Measurements from ENCODE around the gene N4BP2L2. TPM values are rescaled to one million over a fixed set of nuclear protein-coding genes. Genes with fewer than 3 reads are reported as not detected.

Gene N4BP2L2
- total RNA-seq, 2 experiments from 2014 or later = 171 TPM

DNA sequence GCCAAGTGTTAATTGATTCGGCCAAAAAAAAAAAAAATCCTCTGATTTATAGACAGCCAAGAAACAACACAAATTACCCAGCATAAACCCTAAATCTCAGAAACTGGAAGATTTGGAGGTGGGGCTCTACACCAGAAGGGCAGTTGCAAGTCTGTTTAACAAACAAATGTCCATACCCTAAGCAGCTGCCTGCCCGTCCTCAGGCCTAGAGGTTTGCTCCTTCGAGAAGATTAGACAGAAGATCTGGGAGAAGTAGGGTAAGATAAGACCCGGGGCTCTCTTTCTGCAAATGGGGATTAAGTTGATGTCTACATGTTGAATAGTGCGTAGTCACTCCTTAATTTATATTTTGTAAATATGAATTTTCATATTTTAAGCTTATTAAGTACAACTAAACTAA is 107.2 kb downstream of the N4BP2L2 start:
- intact Hi-C loops (cut with DNase I, micrococcal nuclease) = loop anchor here in 1 of 2 experiments (5.0 to 10.0 kb wide), 2 partner anchors 407 to 1106 kb away; no protein-coding TSS in a partner anchor
- POLR2A ChIA-PET = interaction anchor here (0.7 kb wide), 1 partner anchor 11 kb away, joined by 3 read pairs; no protein-coding TSS in a partner anchor
- peaks cover 25% of the 10 kb centered on the region for H3K36me3 Mint-ChIP-seq (ENCODE audit: low read depth)

DNA sequence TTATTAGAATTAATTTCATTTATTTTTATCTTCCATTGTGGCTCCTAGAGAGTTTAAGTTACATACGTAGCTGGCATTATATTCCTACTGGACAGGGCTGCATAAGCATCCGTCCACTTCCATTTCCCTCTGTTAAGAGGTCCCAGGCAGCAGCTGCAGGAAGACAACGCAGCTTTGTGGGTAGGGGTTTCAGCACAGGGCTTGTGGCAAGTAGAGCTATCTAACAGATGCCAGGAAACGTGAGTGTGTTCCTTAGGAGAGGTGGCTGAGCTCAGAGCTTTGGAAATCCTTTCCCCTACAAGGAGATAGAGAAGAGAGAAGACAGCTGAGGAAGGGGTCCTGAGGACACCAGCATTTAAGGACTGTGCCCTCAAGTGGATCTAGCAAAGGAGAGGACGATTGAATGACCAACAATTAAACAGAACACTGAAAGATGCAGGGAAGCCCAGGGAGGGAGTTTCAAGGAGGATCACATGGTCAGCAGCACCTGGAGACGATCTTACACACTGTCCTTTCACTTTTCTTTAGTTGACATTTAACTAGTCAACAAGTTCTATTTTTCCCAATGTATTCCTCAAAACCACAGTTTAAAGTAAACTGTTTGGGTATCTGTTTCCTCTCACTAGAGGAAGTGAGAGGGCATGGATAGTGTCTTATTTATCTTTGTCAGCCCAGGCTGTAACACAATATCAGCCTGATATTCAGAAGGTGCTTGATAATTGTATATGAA is 108.4 kb downstream of the N4BP2L2 start:
- no peak for TF ChIP-seq CTCF (IDR thresholded peaks at IDR 0.05)
- Mint-ChIP-seq H3K9me3 (no peaks in the 10 kb centered on the region), H3K4me3 (peak overlapping the region; percentile 77), H3K27me3 (no peaks in the 10 kb centered on the region), H3K4me1 (ENCODE audit: low read depth) (peaks cover 27% of the 10 kb centered on the region), H3K36me3 (ENCODE audit: low read depth) (peaks cover 29% of the 10 kb centered on the region), H3K27ac (peak overlapping the region; percentile 96)
- Histone ChIP-seq H3K4me1 (ENCODE audit: insufficient read depth, low read length) (peaks cover 28% of the 10 kb centered on the region), H3K36me3 (ENCODE audit: insufficient read depth, low read length) (no peaks in the 10 kb centered on the region), H3K4me3 (ENCODE audit: low read length) (no peak overlapping the region), H3K9me3 (ENCODE audit: control insufficient read depth in 1 of 2, insufficient read depth in 1 of 2, low read length in 2 of 2) (no peaks in the 10 kb centered on the region), H3K27ac (ENCODE audit: low read depth in 1 of 2, low read length in 2 of 2) (no peak overlapping the region), H3K27me3 (ENCODE audit: control insufficient read depth in 1 of 2, insufficient read depth in 2 of 2, low read length in 2 of 2) (no peaks in the 10 kb centered on the region)
- ChIA-PET POLR2A (no interaction called here), CTCF (no interaction called here)
- intact Hi-C loops (cut with DNase I, micrococcal nuclease) = loop anchor here in 1 of 2 experiments (5.0 to 10.0 kb wide), 2 partner anchors 405 to 1107 kb away; no protein-coding TSS in a partner anchor
- no peak for DNase-seq
- ATAC-seq (ENCODE audit: poor library complexity) = no peak

More for the DNA sequence above, 107.2 kb downstream of the N4BP2L2 start:
- H3K36me3 ChIP-seq (ENCODE audit: insufficient read depth, low read length) = peaks cover 2% of the 10 kb centered on the region
- H3K27ac ChIP-seq (ENCODE audit: low read depth in 1 of 2, low read length in 2 of 2) = no peak overlapping the region
- ATAC-seq (ENCODE audit: poor library complexity) = no peak
- peaks cover 17% of the 10 kb centered on the region for H3K4me1 ChIP-seq (ENCODE audit: insufficient read depth, low read length)
- no peak overlapping the region for H3K27ac Mint-ChIP-seq
- no peaks in the 10 kb centered on the region for H3K27me3 Mint-ChIP-seq
- no peaks in the 10 kb centered on the region for H3K9me3 ChIP-seq (ENCODE audit: control insufficient read depth in 1 of 2, insufficient read depth in 1 of 2, low read length in 2 of 2)
- DNase-seq = no peak
- H3K9me3 Mint-ChIP-seq = no peaks in the 10 kb centered on the region
- no peak overlapping the region for H3K4me3 ChIP-seq (ENCODE audit: low read length)
- no peak for TF ChIP-seq CTCF (IDR thresholded peaks at IDR 0.05)
- CTCF ChIA-PET = no interaction called here
- no peaks in the 10 kb centered on the region for H3K27me3 ChIP-seq (ENCODE audit: control insufficient read depth in 1 of 2, insufficient read depth in 2 of 2, low read length in 2 of 2)
- no peak overlapping the region for H3K4me3 Mint-ChIP-seq
- H3K4me1 Mint-ChIP-seq (ENCODE audit: low read depth) = peaks cover 16% of the 10 kb centered on the region

- no peaks in the 10 kb centered on the region for H3K9me3 Mint-ChIP-seq
- H3K4me1 Mint-ChIP-seq (ENCODE audit: low read depth) = peaks cover 30% of the 10 kb centered on the region
- peak overlapping the region; percentile 96 for H3K4me3 Mint-ChIP-seq
These were observed 109.1 kb downstream of the N4BP2L2 start for GRCh38 chr13:32429433-32429909.

More at GRCh38 chr13:32429433-32429909, 109.1 kb downstream of the N4BP2L2 start:
- no peaks in the 10 kb centered on the region for H3K36me3 ChIP-seq (ENCODE audit: insufficient read depth, low read length)
- no peaks in the 10 kb centered on the region for H3K27me3 Mint-ChIP-seq
- ATAC-seq (ENCODE audit: poor library complexity) (no peak), DNase-seq (no peak)
- peak overlapping the region in 1 of 2 donors; percentile 94 for H3K27ac ChIP-seq (ENCODE audit: low read depth in 1 of 2, low read length in 2 of 2)
- peaks cover 31% of the 10 kb centered on the region for H3K4me1 ChIP-seq (ENCODE audit: insufficient read depth, low read length)
- no peak for TF ChIP-seq CTCF (IDR thresholded peaks at IDR 0.05)
- no peaks in the 10 kb centered on the region for H3K27me3 ChIP-seq (ENCODE audit: control insufficient read depth in 1 of 2, insufficient read depth in 2 of 2, low read length in 2 of 2)
- intact Hi-C loops (cut with DNase I, micrococcal nuclease) = loop anchor here (2.0 to 10.0 kb wide), 5 partner anchors 108 to 1267 kb away; partner anchors contain the start of genes HSPH1 (in 2 of the 2), N4BP2L2 (in 1 of the 2) and PDS5B (in 1 of the 2)
- H3K36me3 Mint-ChIP-seq (ENCODE audit: low read depth) = peaks cover 31% of the 10 kb centered on the region
- no peaks in the 10 kb centered on the region for H3K9me3 ChIP-seq (ENCODE audit: control insufficient read depth in 1 of 2, insufficient read depth in 1 of 2, low read length in 2 of 2)
- ChIA-PET CTCF (interaction anchor here (0.9 to 2.3 kb wide), 4 partner anchors 48 to 1113 kb away, joined by 3 to 7 read pairs (median 4); partner anchors contain the start of gene PDS5B), POLR2A (interaction anchor here (0.5 to 3.4 kb wide), 2 partner anchors 66 to 109 kb away, joined by 3 to 41 read pairs; partner anchors contain the start of gene N4BP2L2)
- peak overlapping the region; percentile 96 for H3K27ac Mint-ChIP-seq
- H3K4me3 ChIP-seq (ENCODE audit: low read length) = no peak overlapping the region
